ENCODE data around the gene PLIN3. TPM values are rescaled to one million over a fixed set of nuclear protein-coding genes. Genes with fewer than 3 reads are reported as not detected.

PLIN3 gene
- total RNA-seq, 1 experiment from 2014 or later: 104 TPM

- Histone ChIP-seq H2AFZ (peak overlapping the region; percentile 28; the same call in 1 of the 2 replicates), H3K27me3 (ENCODE audit: insufficient read depth, low read depth) (no peaks in the 10 kb centered on the region), H3F3A (ENCODE audit: insufficient read depth, low read depth) (peaks cover 24% of the 10 kb centered on the region), H3K4me2 (peak overlapping the region; percentile 88), H3K4me1 (replicated peaks; ENCODE audit: insufficient read depth) (no peaks in the 10 kb centered on the region), H3K79me2 (ENCODE audit: low read depth) (no peaks in the 10 kb centered on the region), H3K36me3 (ENCODE audit: low read depth) (no peaks in the 10 kb centered on the region), H3K27ac (no peak overlapping the region), H3K4me3 (peak overlapping the region; percentile 52; the same call in 1 of the 2 replicates), H3K9me2 (ENCODE audit: insufficient read depth) (no peaks in the 10 kb centered on the region), H3K9me3 (ENCODE audit: insufficient read depth, low read depth) (no peaks in the 10 kb centered on the region), H4K20me1 (ENCODE audit: insufficient read depth) (no peaks in the 10 kb centered on the region)
- TF ChIP-seq CTCF (conservative IDR thresholded peaks at IDR 0.05) (no peak), EZH2 (IDR thresholded peaks at IDR 0.05; ENCODE audit: low read depth) (no peak)
- no TSS peak for BruUV-seq (replicated peaks)
- intact Hi-C loops (cut with micrococcal nuclease; ENCODE audit: unreplicated experiment): no loop called here
- CTCF ChIA-PET: no interaction called here
- peak; percentile 69 to 74 for DNase-seq
- POLR2A ChIA-PET (ENCODE audit: unreplicated experiment): no interaction called here
Observed at GRCh38 chr19:4815426-4816201, 51.9 kb downstream of the PLIN3 start.

- CTCF ChIA-PET: no interaction called here
- no peaks in the 10 kb centered on the region for H4K20me1 ChIP-seq (ENCODE audit: insufficient read depth)
- no peak overlapping the region for H2AFZ ChIP-seq
- H3K4me3 ChIP-seq: peak overlapping the region; percentile 52; the same call in 1 of the 2 replicates
- 0 out of 2 replicates have a peak overlapping the region, but pooled peaks have one; percentile 16 for H3K27ac ChIP-seq
- no peaks in the 10 kb centered on the region for H3K4me1 ChIP-seq (replicated peaks; ENCODE audit: insufficient read depth)
- H3K4me2 ChIP-seq: peak overlapping the region; percentile 88
- intact Hi-C loops (cut with micrococcal nuclease; ENCODE audit: unreplicated experiment): no loop called here
- H3K27me3 ChIP-seq (ENCODE audit: insufficient read depth, low read depth): no peaks in the 10 kb centered on the region
- TF ChIP-seq CTCF (conservative IDR thresholded peaks at IDR 0.05): no peak
- no peak for TF ChIP-seq EZH2 (IDR thresholded peaks at IDR 0.05; ENCODE audit: low read depth)
- no peaks in the 10 kb centered on the region for H3K9me3 ChIP-seq (ENCODE audit: insufficient read depth, low read depth)
- POLR2A ChIA-PET (ENCODE audit: unreplicated experiment): no interaction called here
- peaks cover 24% of the 10 kb centered on the region for H3F3A ChIP-seq (ENCODE audit: insufficient read depth, low read depth)
- DNase-seq: no peak
- no peaks in the 10 kb centered on the region for H3K36me3 ChIP-seq (ENCODE audit: low read depth)
- H3K9me2 ChIP-seq (ENCODE audit: insufficient read depth): no peaks in the 10 kb centered on the region
- no peaks in the 10 kb centered on the region for H3K79me2 ChIP-seq (ENCODE audit: low read depth)
- BruUV-seq (replicated peaks): no TSS peak
Observed at GRCh38 chr19:4814625-4815425, 52.6 kb downstream of the PLIN3 start.

- no TSS peak for BruUV-seq (replicated peaks)
- intact Hi-C loops (cut with micrococcal nuclease; ENCODE audit: unreplicated experiment): loop anchor here (2.0 kb wide), 1 partner anchor 55 kb away; the partner anchor contains the start of gene PLIN3
- H3K27ac ChIP-seq: peak overlapping the region; percentile 98
- no peaks in the 10 kb centered on the region for H4K20me1 ChIP-seq (ENCODE audit: insufficient read depth)
- H3K4me2 ChIP-seq: no peak overlapping the region
- H3K9me3 ChIP-seq (ENCODE audit: insufficient read depth, low read depth): no peaks in the 10 kb centered on the region
- no peak overlapping the region for H2AFZ ChIP-seq
- ChIA-PET POLR2A (ENCODE audit: unreplicated experiment) (no interaction called here), CTCF (interaction anchor here (0.6 to 1.9 kb wide), 3 partner anchors 20 to 146 kb away, joined by 6 to 9 read pairs (median 7); partner anchors contain the start of gene FEM1A)
- no peaks in the 10 kb centered on the region for H3K9me2 ChIP-seq (ENCODE audit: insufficient read depth)
- no peaks in the 10 kb centered on the region for H3K79me2 ChIP-seq (ENCODE audit: low read depth)
- H3K36me3 ChIP-seq (ENCODE audit: low read depth): no peaks in the 10 kb centered on the region
- H3K27me3 ChIP-seq (ENCODE audit: insufficient read depth, low read depth): no peaks in the 10 kb centered on the region
- DNase-seq: peak in 1 of 2 experiments; percentile 75
- H3K4me1 ChIP-seq (replicated peaks; ENCODE audit: insufficient read depth): no peaks in the 10 kb centered on the region
- no peak overlapping the region for H3K4me3 ChIP-seq
- no peak for TF ChIP-seq EZH2 (IDR thresholded peaks at IDR 0.05; ENCODE audit: low read depth)
- peak; percentile 76 for TF ChIP-seq CTCF (conservative IDR thresholded peaks at IDR 0.05)
- H3F3A ChIP-seq (ENCODE audit: insufficient read depth, low read depth): peaks cover 30% of the 10 kb centered on the region
Observed at GRCh38 chr19:4811328-4812131, 55.9 kb downstream of the PLIN3 start.
